Lung (tissue), 12 donors: ENCODE measurements around the gene NKD2. TPM values are rescaled to one million over a fixed set of nuclear protein-coding genes. Genes with fewer than 3 reads are reported as not detected.
A peak's percentile ranks its signal among the peaks of the same experiment; 100 is the strongest.
"Not testable (repeated sequence)": the region's sequence is repeated elsewhere in the genome, so short reads cannot be mapped to it uniquely, and the experiment has no call there.

Source experiments
- ATAC-seq: fragments of 200-7000 bp; cut with Tn5 transposase; one replicate; pipeline ENCODE4 v1.9.1; 2020; ENCODE audit warnings: moderate number of reproducible peaks; ENCODE audit not compliant: insufficient read depth, low FRiP score
- DNase-seq, 3 donors: peaks; one replicate each; pipeline ENCODE4 v3.0.0-alpha.2; 2013 to 2017
- H3K27ac ChIP-seq, 2 donors: one replicate each; pipeline ENCODE4 v1.5.1; 2013; ENCODE audit warnings: mild to moderate bottlenecking in 2 of 2, moderate library complexity in 2 of 2, control low read depth in 1 of 2, inconsistent platforms in 1 of 2, low read depth in 1 of 2, low read length in 1 of 2
- H3K27me3 ChIP-seq, 3 donors: one replicate each; pipeline ENCODE4 v1.5.1; 2013; ENCODE audit warnings: low read length in 2 of 3; ENCODE audit not compliant: control insufficient read depth in 3 of 3, insufficient read depth in 3 of 3
- H3K36me3 ChIP-seq, 4 donors: one replicate each; pipeline ENCODE4 v1.5.1; 2013; ENCODE audit warnings: low read length in 4 of 4, mild to moderate bottlenecking in 1 of 4, moderate library complexity in 1 of 4; ENCODE audit not compliant: control insufficient read depth in 4 of 4, insufficient read depth in 4 of 4
- H3K4me1 ChIP-seq, 5 donors: one replicate each; pipeline ENCODE4 v1.5.1; 2013; ENCODE audit warnings: low read length in 5 of 5, mild to moderate bottlenecking in 2 of 5, moderate library complexity in 1 of 5; ENCODE audit not compliant: control insufficient read depth in 5 of 5, insufficient read depth in 5 of 5
- H3K4me3 ChIP-seq: one replicate; pipeline ENCODE4 v1.5.1; 2013; ENCODE audit warnings: mild to moderate bottlenecking, control low read depth, moderate library complexity
- H3K9ac ChIP-seq, 2 donors: one replicate each; pipeline ENCODE4 v1.5.1; 2013; ENCODE audit warnings: low read length in 2 of 2, control low read depth in 1 of 2; ENCODE audit not compliant: insufficient read depth in 1 of 2
- H3K9me3 ChIP-seq, 4 donors: one replicate each; pipeline ENCODE4 v1.5.1; 2013; ENCODE audit warnings: low read length in 3 of 4, mild to moderate bottlenecking in 1 of 4, moderate library complexity in 1 of 4; ENCODE audit not compliant: control insufficient read depth in 4 of 4, insufficient read depth in 3 of 4
- CTCF ChIP-seq: IDR thresholded peaks from 2 replicates; pipeline ENCODE4 v1.5.1; 2012; ENCODE audit warnings: mild to moderate bottlenecking; ENCODE audit errors: control extremely low read depth, extremely low read depth
- WGBS, 2 donors: extraction: QIAGEN DNeasy Blood & Tissue Kit; methylation state at CpG; one replicate each; pipeline ENCODE4 v1.1.7; 2013; 5-methylcytosine and 5-hydroxymethylcytosine counted together
- polyA plus RNA-seq, 2 donors: library from polyadenylated mRNA; stranded (reverse); fragments of 200-250 nt; gene quantifications; one replicate each; pipeline ENCODE4 v1.2.1, GENCODE V29; 2013
- total RNA-seq, 2 donors: library from RNA; depleted of rRNA in 1 of 2; stranded (reverse); fragments of >200 nt in 1 of 2; gene quantifications; one replicate each; pipeline ENCODE4 v1.2.1, GENCODE V29; 2014 to 2021
- donor health status: control.
- donor health status: control.
- donor health status: Bipolar disorder and iron deficiency.
- donor health status: healthy.
- donor health status: DM: yes; HTN: yes; CAD: no.

The NKD2 gene
- total and polyA plus RNA-seq, 4 donors, result 9.9 to 88.0 (median 48.4) TPM

GRCh38 chr5:1019001-1019905 is 10.7 kb downstream of the NKD2 start:
- peaks cover 0 to 14% (median 1%) of the 10 kb centered on the region in 5 donors for H3K4me1 ChIP-seq
- no peaks in the 10 kb centered on the region for H3K36me3 ChIP-seq
- no peak for ATAC-seq
- TF ChIP-seq CTCF, result no peak
- no peak overlapping the region for H3K27ac ChIP-seq
- DNase-seq, result no peak
- WGBS, 2 donors, result 83 to 91% methylated on average over 37 of the region's 37 CpGs
- no peak overlapping the region for H3K9ac ChIP-seq
- no peak overlapping the region for H3K4me3 ChIP-seq
- H3K27me3 ChIP-seq, result no peaks in the 10 kb centered on the region
- H3K9me3 ChIP-seq, result no peaks in the 10 kb centered on the region

GRCh38 chr5:1020452-1020961 is 11.9 kb downstream of the NKD2 start:
- Histone ChIP-seq H3K4me1 (peaks cover 0 to 14% (median 0%) of the 10 kb centered on the region in 5 donors), H3K27me3 (no peaks in the 10 kb centered on the region), H3K9me3 (no peaks in the 10 kb centered on the region), H3K27ac (no peak overlapping the region), H3K9ac (no peak overlapping the region), H3K36me3 (no peaks in the 10 kb centered on the region), H3K4me3 (no peak overlapping the region)
- 77 to 88% methylated on average over 16 of the region's 16 CpGs for WGBS, 2 donors
- DNase-seq (no peak), ATAC-seq (no peak)
- TF ChIP-seq CTCF, result no peak

GRCh38 chr5:1021136-1021968 is 12.8 kb downstream of the NKD2 start:
- no peak overlapping the region for H3K4me3 ChIP-seq
- no peak for TF ChIP-seq CTCF
- no peak overlapping the region for H3K27ac ChIP-seq
- no peaks in the 10 kb centered on the region for H3K9me3 ChIP-seq
- H3K27me3 ChIP-seq, result no peaks in the 10 kb centered on the region
- H3K9ac ChIP-seq, result no peak overlapping the region
- 56 to 59% methylated on average over 26 to 29 of the region's 29 CpGs for WGBS, 2 donors
- DNase-seq, result peak; percentile 54 to 73 (median 67)
- ATAC-seq, result no peak
- peaks cover 0 to 8% (median 0%) of the 10 kb centered on the region in 5 donors for H3K4me1 ChIP-seq
- no peaks in the 10 kb centered on the region for H3K36me3 ChIP-seq

GRCh38 chr5:1021969-1022336 is 13.4 kb downstream of the NKD2 start:
- H3K9me3 ChIP-seq, H3K36me3 ChIP-seq, H3K4me1 ChIP-seq, ATAC-seq, H3K9ac ChIP-seq, DNase-seq, H3K27me3 ChIP-seq, H3K4me3 ChIP-seq, H3K27ac ChIP-seq: not testable (repeated sequence)
- 73 to 84% methylated on average over 8 to 9 of the region's 9 CpGs for WGBS, 2 donors
